HG03135 (cell line): ENCODE measurements around the gene BHLHE41.

ENCODE experiments used
- ATAC-seq: cut with Tn5 transposase; IDR thresholded peaks from one replicate; pipeline ENCODE4 v1.9.1; 2021; ENCODE audit warnings: mild to moderate bottlenecking, moderate library complexity; ENCODE audit not compliant: unreplicated experiment

Gene BHLHE41

DNA sequence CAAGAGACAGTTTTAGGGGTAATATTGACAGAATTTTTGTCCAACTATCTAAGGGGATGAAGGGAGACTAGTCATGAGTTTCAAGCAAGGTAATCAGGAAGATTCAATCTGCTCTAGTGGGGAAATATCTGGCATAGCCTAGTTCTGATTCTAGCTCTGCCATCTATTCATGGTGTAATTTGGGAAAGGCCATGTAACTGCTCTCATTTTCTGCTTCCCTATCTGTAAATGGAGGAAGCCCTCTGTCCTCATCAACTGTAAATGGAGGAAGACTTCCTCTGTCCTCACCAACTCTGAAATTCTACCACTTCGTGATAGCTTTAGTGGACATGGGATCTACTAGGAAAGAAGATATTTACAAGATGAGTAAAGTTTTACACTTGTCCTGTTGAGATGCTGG lies 37.9 kb downstream of the BHLHE41 start:
- no peak for ATAC-seq

DNA sequence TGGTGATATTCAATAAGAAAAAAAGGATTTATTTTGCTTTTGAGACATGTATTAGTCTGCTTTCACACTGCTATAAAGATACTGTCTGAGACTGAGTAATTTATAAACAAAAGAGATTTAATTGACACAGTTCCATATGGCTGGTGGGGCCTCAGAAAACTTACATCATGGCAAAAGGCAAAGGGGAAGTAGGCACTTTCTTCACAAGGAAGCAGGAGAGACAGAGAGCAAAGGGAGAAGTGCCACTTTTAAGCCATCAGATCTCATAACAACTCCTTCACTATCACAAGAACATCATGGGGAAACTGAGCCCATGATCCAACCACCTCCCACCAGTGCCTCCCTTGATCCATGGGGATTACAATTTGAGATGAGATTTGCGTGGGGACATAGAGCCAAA lies 43.9 kb downstream of the BHLHE41 start:
- ATAC-seq: no peak

DNA sequence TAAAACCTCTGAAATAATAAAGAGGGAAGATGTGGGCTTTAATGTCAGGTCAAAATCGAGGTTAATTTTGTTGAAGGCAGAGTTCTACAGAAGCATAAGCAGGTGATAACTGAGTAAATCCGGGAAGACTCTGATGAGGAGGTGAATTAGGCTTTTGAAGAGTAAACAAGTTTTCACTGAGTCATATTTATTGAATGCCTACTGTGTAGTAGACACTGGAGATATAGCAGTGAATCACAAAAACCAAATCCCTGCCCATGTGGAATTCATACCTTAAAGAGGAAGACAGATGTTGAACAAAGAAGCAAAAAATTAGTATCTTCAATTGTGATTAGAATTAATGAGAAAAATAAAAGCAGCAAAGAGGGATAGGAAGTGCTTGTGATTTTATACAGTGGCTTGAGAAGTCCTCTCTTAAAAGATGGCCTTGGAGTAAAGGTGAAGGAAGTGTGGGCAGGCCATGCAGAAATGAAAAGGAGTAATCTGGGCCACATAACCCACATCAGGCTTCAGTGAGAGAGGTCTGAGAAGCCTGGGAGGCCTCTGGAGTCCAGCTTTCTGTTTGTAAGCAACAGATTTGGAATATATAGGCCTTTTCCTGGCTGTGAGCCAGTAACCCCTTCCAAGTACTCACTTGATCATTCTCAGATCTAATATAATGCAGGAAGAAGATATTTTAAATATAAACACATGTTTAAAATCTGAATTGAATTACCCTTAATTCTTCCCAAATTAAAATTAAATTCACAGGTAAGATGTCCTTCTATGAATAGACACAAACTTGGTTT lies 46.7 kb downstream of the BHLHE41 start:
- no peak for ATAC-seq
